HCT116 (cell line): ENCODE measurements around the gene ABHD18. TPM values are rescaled to one million over a fixed set of nuclear protein-coding genes. Genes with fewer than 3 reads are reported as not detected.
A peak's percentile ranks its signal among the peaks of the same experiment; 100 is the strongest.

Source experiments
- ATAC-seq: fragments of 200-7000 bp; cut with Tn5 transposase; 2 replicates; pipeline ENCODE4 v1.9.1; 2020; ENCODE audit warnings: mild to moderate bottlenecking, moderate library complexity
- BruUV-seq: library from RNA; stranded (reverse); fragments of 400-500 nt; replicated peaks from 2 replicates; lab custom pipeline; 2021; lab: Mats Ljungman, UMichigan
- CTCF ChIA-PET: fragments of 300-600 bp; sonication (Branson Sonifier 250); formaldehyde crosslinking; loops from one replicate; lab custom pipeline; 2021; ENCODE audit warnings: antibody characterized with exemption; lab: Charles Lee
- POLR2A ChIA-PET: fragments of 300-600, 350-600 bp; sonication (Branson Sonifier 250); formaldehyde crosslinking; loops from one replicate; lab custom pipeline; 2021; ENCODE audit warnings: antibody characterized with exemption; lab: Charles Lee
- RAD21 ChIA-PET, 2 experiments: fragments of 300-600 bp; sonication (Branson Sonifier 250); formaldehyde crosslinking; loops; one replicate each; lab custom pipeline; 2023; ENCODE audit warnings: low total read pairs in 2 of 2; ENCODE audit not compliant: uncharacterized antibody in 2 of 2, unreplicated experiment in 2 of 2, low non-redundant PET in 1 of 2; lab: Charles Lee
- DNase-seq: peaks from one replicate; pipeline ENCODE4 v3.0.0-alpha.2; 2010; ENCODE audit warnings: low read depth, low spot score
- H2AFZ ChIP-seq: fragments of 200-600 bp; shearing (Covaris generic), sonication (generic); 2 replicates; pipeline ENCODE4 v1.6.1; 2017; ENCODE audit warnings: low read depth, mixed run types, mixed read lengths, antibody characterized with exemption, low read length; ENCODE audit not compliant: poor library complexity, severe bottlenecking
- H3K27ac ChIP-seq: 2 replicates; pipeline ENCODE4 v1.5.1; 2012; ENCODE audit warnings: low read depth, low read length
- H3K27me3 ChIP-seq: fragments of 200-600 bp; sonication (generic); 2 replicates; pipeline ENCODE4 v1.6.1; 2016; ENCODE audit warnings: mixed run types, low read length, mixed read lengths; ENCODE audit not compliant: insufficient read depth
- H3K36me3 ChIP-seq, 2 experiments: fragments of 200-500 bp in 1 of 2; fragments of 200-600 bp in 1 of 2; sonication (Bioruptor generic) in 1 of 2; sonication (generic) in 1 of 2; 2 replicates each; pipeline versions ENCODE4 v1.5.1 to v1.6.1; 2014 to 2016; ENCODE audit warnings: low read length in 2 of 2, inconsistent platforms in 1 of 2, mixed read lengths in 1 of 2, mixed run types in 1 of 2; ENCODE audit not compliant: insufficient read depth in 2 of 2, control insufficient read depth in 1 of 2
- H3K4me1 ChIP-seq, 2 experiments: fragments of 200-600 bp in 1 of 2; sonication (generic) in 1 of 2; 2 replicates each; pipeline versions ENCODE4 v1.5.1 to v1.6.1; 2012 to 2017; ENCODE audit warnings: low read length in 2 of 2, inconsistent platforms in 1 of 2, mild to moderate bottlenecking in 1 of 2, mixed read lengths in 1 of 2, mixed run types in 1 of 2, moderate library complexity in 1 of 2; ENCODE audit not compliant: insufficient read depth in 2 of 2, control insufficient read depth in 1 of 2
- H3K4me2 ChIP-seq: fragments of 200-600 bp; sonication (generic); 2 replicates; pipeline ENCODE4 v1.6.1; 2017; ENCODE audit warnings: mixed run types, low read length, mixed read lengths
- H3K4me3 ChIP-seq, 2 experiments: fragments of 200-600 bp in 1 of 2; sonication (generic) in 1 of 2; replicated peaks in 1 of 2; 2 replicates each; pipeline ENCODE4 v1.5.1; 2011 to 2016; ENCODE audit warnings: low read length in 2 of 2, control low read depth in 1 of 2, low read depth in 1 of 2, mild to moderate bottlenecking in 1 of 2, mixed read lengths in 1 of 2, mixed run types in 1 of 2
- H3K79me2 ChIP-seq: fragments of 200-600 bp; sonication (generic); 2 replicates; pipeline ENCODE4 v1.6.1; 2017; ENCODE audit warnings: mild to moderate bottlenecking, mixed run types, low read length, moderate library complexity, mixed read lengths; ENCODE audit not compliant: insufficient read depth
- H3K9ac ChIP-seq: fragments of 200-600 bp; sonication (generic); 2 replicates; pipeline ENCODE4 v1.6.1; 2016; ENCODE audit warnings: low read length, mixed read lengths
- H3K9me2 ChIP-seq: fragments of 200-600 bp; sonication (generic), shearing (Covaris generic); 2 replicates; pipeline ENCODE4 v1.6.1; 2017; ENCODE audit warnings: mixed run types, mild to moderate bottlenecking, moderate library complexity; ENCODE audit not compliant: insufficient read depth
- H3K9me3 ChIP-seq, 2 experiments: fragments of 200-500 bp in 1 of 2; fragments of 200-600 bp in 1 of 2; sonication (Bioruptor generic) in 1 of 2; sonication (generic) in 1 of 2; 2 replicates each; pipeline ENCODE4 v1.6.1; 2014 to 2017; ENCODE audit warnings: low read length in 2 of 2, mixed read lengths in 2 of 2, inconsistent platforms in 1 of 2, low read depth in 1 of 2, mild to moderate bottlenecking in 1 of 2, mixed run types in 1 of 2, moderate library complexity in 1 of 2; ENCODE audit not compliant: control insufficient read depth in 1 of 2, insufficient read depth in 1 of 2
- H4K20me1 ChIP-seq: fragments of 200-600 bp; sonication (generic), shearing (Covaris generic); 2 replicates; pipeline ENCODE4 v1.6.1; 2017; ENCODE audit warnings: mixed run types, mild to moderate bottlenecking, moderate library complexity; ENCODE audit not compliant: insufficient read depth
- CBX3 ChIP-seq: IDR thresholded peaks from 2 replicates; pipeline ENCODE4 v1.6.1; 2012; ENCODE audit warnings: low read depth
- EGR1 ChIP-seq: IDR thresholded peaks from 2 replicates; pipeline ENCODE4 v1.6.1; 2012; ENCODE audit warnings: low read depth
- FOSL1 ChIP-seq: IDR thresholded peaks from 2 replicates; pipeline ENCODE4 v1.6.1; 2012; ENCODE audit warnings: low read depth
- MAX ChIP-seq: IDR thresholded peaks from 2 replicates; pipeline ENCODE4 v1.6.1; 2012
- POLR2A ChIP-seq: IDR thresholded peaks from 2 replicates; pipeline ENCODE4 v1.7.0; 2011; ENCODE audit warnings: borderline replicate concordance; ENCODE audit not compliant: insufficient read depth, insufficient read length; ENCODE audit errors: extremely low read depth
- POLR2AphosphoS5 ChIP-seq: IDR thresholded peaks from 2 replicates; pipeline ENCODE4 v1.6.1; 2011; ENCODE audit warnings: mild to moderate bottlenecking, low read depth, low read length, moderate library complexity
- SIN3A ChIP-seq: IDR thresholded peaks from 2 replicates; pipeline ENCODE4 v1.6.1; 2012; ENCODE audit warnings: low read depth
- SP1 ChIP-seq: IDR thresholded peaks from 2 replicates; pipeline ENCODE4 v1.6.1; 2012; ENCODE audit warnings: low read depth
- TCF7L2 ChIP-seq: IDR thresholded peaks from 2 replicates; pipeline ENCODE4 v1.7.0; 2011; ENCODE audit warnings: borderline replicate concordance, inconsistent platforms; ENCODE audit not compliant: insufficient read depth, insufficient read length; ENCODE audit errors: extremely low read depth
- YY1 ChIP-seq: IDR thresholded peaks from 2 replicates; pipeline ENCODE4 v1.6.1; 2011; ENCODE audit warnings: low read length, low read depth, moderate library complexity, mild to moderate bottlenecking; ENCODE audit not compliant: insufficient replicate concordance; ENCODE audit errors: extremely low read depth
- ZFX ChIP-seq: fragments of 450-650 bp; IDR thresholded peaks from 2 replicates; pipeline ENCODE4 v1.6.1; 2017
- ZNF274 ChIP-seq: fragments of 200-500 bp; sonication (Bioruptor generic); IDR thresholded peaks from 2 replicates; pipeline ENCODE4 v1.6.1; 2014; ENCODE audit warnings: mild to moderate bottlenecking, low read depth, low read length, inconsistent platforms
- intact Hi-C: fragments of 100-400 bp; cut with micrococcal nuclease; formaldehyde crosslinking; loops from 2 replicates; pipeline ENCODE4 v1.10.0; 2022
- total RNA-seq: library from RNA; stranded (reverse); gene quantifications from one replicate; pipeline ENCODE4 v1.2.1, GENCODE V29; 2021; ENCODE audit not compliant: unreplicated experiment
- TF ChIP-seq, protein P1 (sequence below): IDR thresholded peaks from 2 replicates; pipeline ENCODE4 v1.6.1; 2011; ENCODE audit warnings: mild to moderate bottlenecking, low read length, moderate library complexity; ENCODE audit not compliant: insufficient replicate concordance; ENCODE audit errors: extremely low read depth
- TF ChIP-seq, protein P2 (sequence below): IDR thresholded peaks from 2 replicates; pipeline ENCODE4 v1.6.1; 2012; ENCODE audit warnings: low read depth

The ABHD18 gene
- total RNA-seq, 1 experiment from 2014 or later, result 9.7 TPM

DNA sequence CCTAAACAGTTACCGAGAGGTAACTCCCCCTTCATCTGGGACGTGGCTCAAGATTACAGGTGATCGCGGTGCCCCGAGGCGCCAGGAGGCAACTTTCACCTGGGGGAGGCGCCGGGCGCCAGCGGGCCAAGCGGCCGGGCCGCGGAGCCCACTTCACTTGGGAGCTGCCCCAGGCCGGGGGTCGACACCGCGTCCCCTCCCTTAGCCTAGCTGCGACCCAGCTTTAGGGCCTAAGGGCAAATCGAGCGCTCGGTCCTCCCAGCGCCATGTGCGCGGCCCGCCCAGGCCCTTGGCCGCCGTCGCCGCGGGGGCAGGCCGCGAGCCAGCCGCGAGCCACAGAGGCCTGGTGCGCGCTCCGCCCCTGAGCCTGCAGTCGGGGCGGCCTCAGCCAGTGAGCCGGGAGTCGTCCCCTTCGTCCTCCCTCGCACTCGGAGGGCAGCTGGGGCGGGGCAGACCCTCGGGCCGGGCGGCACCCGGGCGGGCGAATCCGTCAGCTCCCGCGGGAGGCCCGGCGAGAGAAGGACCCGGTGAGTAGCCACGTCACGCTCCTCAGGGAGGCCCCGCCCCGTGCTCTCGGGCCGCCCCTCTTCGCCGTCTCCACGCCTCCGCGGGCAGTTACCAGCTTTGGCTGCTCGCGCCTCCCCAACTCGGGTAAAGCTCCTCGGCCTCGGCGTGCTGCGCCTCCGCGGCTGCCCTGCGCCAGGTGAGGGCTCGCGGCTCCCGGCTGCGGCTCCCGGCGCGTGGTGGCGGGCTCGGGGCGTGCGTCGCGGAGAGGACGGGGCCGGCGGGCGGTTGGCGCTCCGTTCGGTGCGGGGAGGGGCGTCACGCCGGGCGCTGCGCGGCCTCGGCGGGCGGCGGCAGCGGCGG, 95.7 kb downstream of the ABHD18 start, which contains the start of gene LARP1B:
Gene LARP1B, plus strand, starts transcription at position 614 of the 867 bp plus-strand sequence. CDS start 13,640 bp downstream, outside the sequence.
- H3K9ac ChIP-seq, result peak within 1 kb of the TSS; percentile 94
- no peaks in the 10 kb centered on the region for H4K20me1 ChIP-seq
- H3K4me2 ChIP-seq, result peak within 1 kb of the TSS; percentile 77
- H3K79me2 ChIP-seq, result peaks cover 45% of the 10 kb centered on the region
- no peaks in the 10 kb centered on the region for H3K36me3 ChIP-seq
- intact Hi-C loops, result loop anchor here (2.0 to 10.0 kb wide), 2 partner anchors 96 to 224 kb away; partner anchors contain the start of genes ABHD18, MFSD8 and PGRMC2
- H3K9me3 ChIP-seq, result no peaks in the 10 kb centered on the region
- peak within 1 kb of the TSS; percentile 92 for H3K27ac ChIP-seq
- BruUV-seq, result no TSS peak
- ATAC-seq (peak; percentile 88), DNase-seq (peak; percentile 87)
- H3K4me3 ChIP-seq, result peak within 1 kb of the TSS; percentile 71 to 77
- no peak within 1 kb of the TSS for H2AFZ ChIP-seq
- H3K27me3 ChIP-seq, result no peaks in the 10 kb centered on the region
- ChIA-PET CTCF (interaction anchor here (1.0 to 1.9 kb wide), 3 partner anchors 9 to 95 kb away, joined by 3 to 5 read pairs (median 4); partner anchors contain the start of gene ABHD18), POLR2A (interaction anchor here (0.6 to 1.0 kb wide), 5 partner anchors 14 to 763 kb away, joined by 3 to 6 read pairs (median 3); partner anchors contain the start of genes ABHD18 and MFSD8), RAD21 (interaction anchor here (1.1 to 1.2 kb wide), 2 partner anchors 95 to 96 kb away, joined by 3 to 4 read pairs; partner anchors contain the start of genes ABHD18 (in 2 of the 2) and MFSD8 (in 1 of the 2))
- H3K4me1 ChIP-seq, result peaks cover 9 to 20% of the 10 kb centered on the region in 2 experiments; a peak in 3 of 4 replicates
- H3K9me2 ChIP-seq, result no peaks in the 10 kb centered on the region
- TF ChIP-seq YY1 (peak; percentile 57), FOSL1 (no peak), TCF7L2 (no peak), SIN3A (peak; percentile 86), ZNF274 (no peak), POLR2A (peak; percentile 83), ZFX (peak; percentile 99), MAX (peak; percentile 83), SP1 (peak; percentile 47), EGR1 (peak; percentile 45), POLR2AphosphoS5 (peak; percentile 96), CBX3 (peak; percentile 63)
- TF ChIP-seq, protein P1, sequence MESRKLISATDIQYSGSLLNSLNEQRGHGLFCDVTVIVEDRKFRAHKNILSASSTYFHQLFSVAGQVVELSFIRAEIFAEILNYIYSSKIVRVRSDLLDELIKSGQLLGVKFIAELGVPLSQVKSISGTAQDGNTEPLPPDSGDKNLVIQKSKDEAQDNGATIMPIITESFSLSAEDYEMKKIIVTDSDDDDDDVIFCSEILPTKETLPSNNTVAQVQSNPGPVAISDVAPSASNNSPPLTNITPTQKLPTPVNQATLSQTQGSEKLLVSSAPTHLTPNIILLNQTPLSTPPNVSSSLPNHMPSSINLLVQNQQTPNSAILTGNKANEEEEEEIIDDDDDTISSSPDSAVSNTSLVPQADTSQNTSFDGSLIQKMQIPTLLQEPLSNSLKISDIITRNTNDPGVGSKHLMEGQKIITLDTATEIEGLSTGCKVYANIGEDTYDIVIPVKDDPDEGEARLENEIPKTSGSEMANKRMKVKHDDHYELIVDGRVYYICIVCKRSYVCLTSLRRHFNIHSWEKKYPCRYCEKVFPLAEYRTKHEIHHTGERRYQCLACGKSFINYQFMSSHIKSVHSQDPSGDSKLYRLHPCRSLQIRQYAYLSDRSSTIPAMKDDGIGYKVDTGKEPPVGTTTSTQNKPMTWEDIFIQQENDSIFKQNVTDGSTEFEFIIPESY, result peak; percentile 76
- TF ChIP-seq, protein P2, sequence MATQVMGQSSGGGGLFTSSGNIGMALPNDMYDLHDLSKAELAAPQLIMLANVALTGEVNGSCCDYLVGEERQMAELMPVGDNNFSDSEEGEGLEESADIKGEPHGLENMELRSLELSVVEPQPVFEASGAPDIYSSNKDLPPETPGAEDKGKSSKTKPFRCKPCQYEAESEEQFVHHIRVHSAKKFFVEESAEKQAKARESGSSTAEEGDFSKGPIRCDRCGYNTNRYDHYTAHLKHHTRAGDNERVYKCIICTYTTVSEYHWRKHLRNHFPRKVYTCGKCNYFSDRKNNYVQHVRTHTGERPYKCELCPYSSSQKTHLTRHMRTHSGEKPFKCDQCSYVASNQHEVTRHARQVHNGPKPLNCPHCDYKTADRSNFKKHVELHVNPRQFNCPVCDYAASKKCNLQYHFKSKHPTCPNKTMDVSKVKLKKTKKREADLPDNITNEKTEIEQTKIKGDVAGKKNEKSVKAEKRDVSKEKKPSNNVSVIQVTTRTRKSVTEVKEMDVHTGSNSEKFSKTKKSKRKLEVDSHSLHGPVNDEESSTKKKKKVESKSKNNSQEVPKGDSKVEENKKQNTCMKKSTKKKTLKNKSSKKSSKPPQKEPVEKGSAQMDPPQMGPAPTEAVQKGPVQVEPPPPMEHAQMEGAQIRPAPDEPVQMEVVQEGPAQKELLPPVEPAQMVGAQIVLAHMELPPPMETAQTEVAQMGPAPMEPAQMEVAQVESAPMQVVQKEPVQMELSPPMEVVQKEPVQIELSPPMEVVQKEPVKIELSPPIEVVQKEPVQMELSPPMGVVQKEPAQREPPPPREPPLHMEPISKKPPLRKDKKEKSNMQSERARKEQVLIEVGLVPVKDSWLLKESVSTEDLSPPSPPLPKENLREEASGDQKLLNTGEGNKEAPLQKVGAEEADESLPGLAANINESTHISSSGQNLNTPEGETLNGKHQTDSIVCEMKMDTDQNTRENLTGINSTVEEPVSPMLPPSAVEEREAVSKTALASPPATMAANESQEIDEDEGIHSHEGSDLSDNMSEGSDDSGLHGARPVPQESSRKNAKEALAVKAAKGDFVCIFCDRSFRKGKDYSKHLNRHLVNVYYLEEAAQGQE, result no peak
